Transverse colon (tissue), 4 donors: ENCODE measurements around the gene LY86. TPM values are rescaled to one million over a fixed set of nuclear protein-coding genes. Genes with fewer than 3 reads are reported as not detected.

Experiments used
- DNase-seq: peaks from one replicate; pipeline ENCODE4 v3.0.0-alpha.2; 2019
- H3K27ac ChIP-seq, 4 donors: fragments of 200-600 bp; sonication (generic); 2 replicates each; pipeline ENCODE4 v1.5.1; 2016 to 2018; ENCODE audit warnings: inconsistent platforms in 4 of 4
- H3K27me3 ChIP-seq: fragments of 200-600 bp; sonication (generic); 2 replicates; pipeline ENCODE4 v1.5.1; 2017; ENCODE audit warnings: inconsistent platforms
- H3K36me3 ChIP-seq, 4 donors: fragments of 200-600 bp; sonication (generic); 2 replicates each; pipeline ENCODE4 v1.5.1; 2017 to 2019; ENCODE audit warnings: inconsistent platforms in 4 of 4
- H3K4me1 ChIP-seq, 4 donors: fragments of 200-600 bp; sonication (generic); 2 replicates each; pipeline ENCODE4 v1.5.1; 2017 to 2020; ENCODE audit warnings: inconsistent platforms in 4 of 4
- H3K4me3 ChIP-seq, 4 donors: fragments of 200-600 bp; sonication (generic); 1 replicate in 1 of 4; 2 replicates in 3 of 4; pipeline versions ENCODE4 v1.5.1 to v1.6.1; 2017 to 2019; ENCODE audit warnings: inconsistent platforms in 4 of 4
- H3K9me3 ChIP-seq, 2 donors: fragments of 200-600 bp; sonication (generic); 2 replicates each; pipeline ENCODE4 v1.5.1; 2017 to 2019; ENCODE audit warnings: inconsistent platforms in 2 of 2
- CTCF ChIP-seq, 5 experiments: fragments of 200-600 bp in 3 of 5; fragments of 450-650 bp in 2 of 5; sonication (generic) in 3 of 5; IDR thresholded peaks; 1 replicate in 2 of 5; 2 replicates in 3 of 5; pipeline ENCODE4 v1.5.1; 2016 to 2017; ENCODE audit warnings: antibody characterized with exemption in 5 of 5, inconsistent platforms in 3 of 5, mild to moderate bottlenecking in 2 of 5, moderate library complexity in 1 of 5
- EP300 ChIP-seq: sonication (generic); formaldehyde crosslinking; IDR thresholded peaks from one replicate; pipeline ENCODE4 v1.6.1; 2017; ENCODE audit warnings: antibody characterized with exemption, low read depth
- POLR2A ChIP-seq: fragments of 450-650 bp; IDR thresholded peaks from one replicate; pipeline ENCODE4 v1.6.1; 2016; ENCODE audit warnings: antibody characterized with exemption, mild to moderate bottlenecking, moderate library complexity
- POLR2AphosphoS5 ChIP-seq, 3 donors: sonication (generic); formaldehyde crosslinking; IDR thresholded peaks; one replicate each; pipeline ENCODE4 v1.6.1; 2016; ENCODE audit warnings: antibody characterized with exemption in 3 of 3
- WGBS, 2 donors: methylation state at CpG; one replicate each; pipeline ENCODE4 v1.1.5; 2018; ENCODE audit warnings: low coverage in 1 of 2; 5-methylcytosine and 5-hydroxymethylcytosine counted together
- in situ Hi-C, 4 donors: fragments of 200-750 bp; cut with MboI; loops; one replicate each; pipeline versions ENCODE4 v1.15.0 to v1.15.1; 2017; ENCODE audit warnings: low sequenced_read_pairs in 3 of 4, low pct_ligation_motif_present in 1 of 4, low pct_unique_long_range_greater_than_20kb in 1 of 4
- intact Hi-C: fragments of 100-400 bp; cut with DNase I; formaldehyde crosslinking; loops from one replicate; pipeline ENCODE4 v1.15.1; 2023; ENCODE audit warnings: low total_unique reads
- total RNA-seq, 4 donors: library from RNA; depleted of rRNA; stranded (reverse); fragments of >200 nt; gene quantifications; one replicate each; pipeline ENCODE4 v1.1.0, GENCODE V29; 2016

LY86 gene
- total RNA-seq, 4 donors from 2014 or later = 10.0 TPM; not detected in 3

- no peak for DNase-seq
- Histone ChIP-seq H3K4me3 (no peak overlapping the region), H3K9me3 (no peaks in the 10 kb centered on the region), H3K36me3 (no peaks in the 10 kb centered on the region), H3K4me1 (no peaks in the 10 kb centered on the region), H3K27me3 (no peaks in the 10 kb centered on the region), H3K27ac (no peak overlapping the region)
- 60 to 61% methylated on average over 1 to 7 of the region's 7 CpGs for WGBS, 2 donors
- intact Hi-C loops (no loop called here), in situ Hi-C loops (loop anchor here in 1 of 4 donors (25.0 kb wide), 1 partner anchor 1419 kb away; no protein-coding TSS in a partner anchor)
- TF ChIP-seq POLR2A = no peak
- TF ChIP-seq CTCF (IDR thresholded peaks at IDR 0.05) = no peak
- no peak for TF ChIP-seq POLR2AphosphoS5 (IDR thresholded peaks at IDR 0.05)
- no peak for TF ChIP-seq EP300
Measured at GRCh38 chr6:6556161-6556737, 32.3 kb upstream of the LY86 start.

DNA sequence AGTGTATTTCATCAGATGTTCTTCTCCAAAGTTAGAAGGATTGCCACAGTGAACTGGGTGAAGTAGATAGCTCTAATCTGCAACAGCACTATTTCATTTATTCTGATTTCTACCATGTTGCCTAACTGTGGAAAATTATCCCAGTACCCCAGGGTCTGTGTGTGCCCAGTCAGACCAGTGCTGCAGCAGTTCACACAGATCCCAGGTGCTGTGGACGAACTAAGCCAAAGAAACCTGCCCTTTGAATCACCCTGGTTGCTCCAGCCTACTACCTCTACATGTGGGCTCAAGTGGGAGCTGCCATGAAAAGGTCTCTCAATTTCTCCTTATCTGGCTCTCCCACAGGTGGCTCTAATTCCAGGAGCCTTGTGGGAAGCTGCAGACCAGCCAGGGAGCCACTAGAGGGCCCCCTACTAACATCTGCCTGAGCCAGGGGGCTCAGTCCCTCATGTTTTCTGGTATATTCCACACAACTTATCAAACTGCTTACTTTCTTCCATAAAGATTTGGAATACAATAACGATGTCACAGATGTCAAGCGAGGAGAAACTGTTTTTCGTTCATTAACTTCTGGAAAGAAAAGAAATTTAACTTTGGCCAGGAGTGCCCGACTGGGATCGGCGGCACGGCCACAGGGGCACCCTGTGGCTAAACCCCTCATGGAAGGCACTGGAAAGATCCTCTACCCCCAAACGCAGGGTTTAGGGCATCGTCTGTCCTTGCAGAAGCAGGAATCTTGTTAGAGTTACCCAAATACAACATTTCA, 31.6 kb upstream of the LY86 start:
- Histone ChIP-seq H3K9me3 (no peaks in the 10 kb centered on the region), H3K27ac (no peak overlapping the region), H3K36me3 (no peaks in the 10 kb centered on the region), H3K27me3 (no peaks in the 10 kb centered on the region), H3K4me1 (no peaks in the 10 kb centered on the region), H3K4me3 (no peak overlapping the region)
- WGBS, 2 donors = 28 to 52% methylated on average over 2 to 10 of the region's 10 CpGs
- in situ Hi-C loops = loop anchor here in 1 of 4 donors (25.0 kb wide), 1 partner anchor 1420 kb away; no protein-coding TSS in a partner anchor
- peak; percentile 32 for DNase-seq
- intact Hi-C loops = no loop called here
- TF ChIP-seq CTCF (IDR thresholded peaks at IDR 0.05) (peak; percentile 46 to 74 (median 66)), POLR2AphosphoS5 (IDR thresholded peaks at IDR 0.05) (no peak), POLR2A (no peak)

- no peaks in the 10 kb centered on the region for H3K36me3 ChIP-seq
- H3K27ac ChIP-seq = no peak overlapping the region
- TF ChIP-seq CTCF (IDR thresholded peaks at IDR 0.05) (no peak), POLR2A (no peak), EP300 (no peak), POLR2AphosphoS5 (IDR thresholded peaks at IDR 0.05) (no peak)
- in situ Hi-C loops (loop anchor here in 1 of 4 donors (25.0 kb wide), 1 partner anchor 1420 kb away; no protein-coding TSS in a partner anchor), intact Hi-C loops (no loop called here)
- no peaks in the 10 kb centered on the region for H3K4me1 ChIP-seq
- no peak overlapping the region for H3K4me3 ChIP-seq
- no peaks in the 10 kb centered on the region for H3K27me3 ChIP-seq
- WGBS, 2 donors = 75 to 79% methylated on average over 4 of the region's 4 CpGs
- H3K9me3 ChIP-seq = no peaks in the 10 kb centered on the region
- no peak for DNase-seq
Measured at GRCh38 chr6:6557504-6557839, 31.0 kb upstream of the LY86 start.

DNA sequence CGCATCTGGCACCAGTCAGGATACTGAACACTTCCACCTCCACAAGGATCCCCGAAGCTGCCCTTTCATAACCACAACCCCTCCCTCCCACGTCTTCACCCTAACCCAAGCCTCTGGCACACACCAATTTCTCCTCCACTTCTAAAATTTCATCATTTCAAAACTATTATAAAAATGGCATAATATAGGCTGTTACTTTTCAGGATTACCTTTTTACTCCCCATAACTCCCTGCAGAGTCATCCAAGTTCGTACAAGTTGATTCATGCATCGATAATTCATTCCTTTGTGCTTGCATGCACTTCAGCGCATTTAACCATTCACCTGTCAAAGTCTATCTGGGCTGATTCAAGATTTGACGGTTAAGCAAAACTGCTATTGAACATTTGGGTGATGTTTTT, 30.6 kb upstream of the LY86 start:
- H3K27me3 ChIP-seq = no peaks in the 10 kb centered on the region
- TF ChIP-seq POLR2AphosphoS5 (IDR thresholded peaks at IDR 0.05) = no peak
- H3K4me1 ChIP-seq = no peaks in the 10 kb centered on the region
- no peaks in the 10 kb centered on the region for H3K9me3 ChIP-seq
- H3K27ac ChIP-seq = no peak overlapping the region
- DNase-seq = no peak
- intact Hi-C loops (no loop called here), in situ Hi-C loops (loop anchor here in 1 of 4 donors (25.0 kb wide), 1 partner anchor 1421 kb away; no protein-coding TSS in a partner anchor)
- 78 to 82% methylated on average over 3 to 7 of the region's 7 CpGs for WGBS, 2 donors
- H3K4me3 ChIP-seq = no peak overlapping the region
- no peaks in the 10 kb centered on the region for H3K36me3 ChIP-seq
